MCF 10A (cell line): ENCODE measurements around the gene CYP2E1. TPM values are rescaled to one million over a fixed set of nuclear protein-coding genes. Genes with fewer than 3 reads are reported as not detected.
"Not testable (repeated sequence)": the region's sequence is repeated elsewhere in the genome, so short reads cannot be mapped to it uniquely, and the experiment has no call there.

Experiments used
- BruUV-seq: library from RNA; stranded (reverse); fragments of 400-500 nt; replicated peaks from 2 replicates; lab custom pipeline; 2021; lab: Mats Ljungman, UMichigan
- CTCF ChIA-PET: fragments of 300-600 bp; sonication (Branson Sonifier 250); formaldehyde crosslinking; extraction: SDS; loops from one replicate; lab custom pipeline; 2021; ENCODE audit warnings: antibody characterized with exemption, inconsistent platforms; lab: Yijun Ruan, JAX
- POLR2A ChIA-PET: fragments of 300-600, 350-650 bp; sonication (Branson Sonifier 250); formaldehyde crosslinking; extraction: SDS; loops from one replicate; lab custom pipeline; 2020; ENCODE audit warnings: antibody characterized with exemption, inconsistent platforms; lab: Yijun Ruan, JAX
- DNase-seq: peaks from one replicate; pipeline ENCODE4 v3.0.0-alpha.2; 2018; ENCODE audit not compliant: unreplicated experiment
- H3K27ac Mint-ChIP-seq: one replicate; pipeline ENCODE4 v1.8.0; 2022; ENCODE audit warnings: mild to moderate bottlenecking, low read depth, mixed read lengths; ENCODE audit not compliant: unreplicated experiment
- H3K27me3 Mint-ChIP-seq: one replicate; pipeline ENCODE4 v1.8.0; 2022; ENCODE audit warnings: mixed read lengths; ENCODE audit not compliant: insufficient read depth, unreplicated experiment
- H3K36me3 Mint-ChIP-seq: one replicate; pipeline ENCODE4 v1.8.0; 2022; ENCODE audit warnings: mild to moderate bottlenecking, moderate library complexity, mixed read lengths; ENCODE audit not compliant: insufficient read depth, unreplicated experiment
- H3K4me1 Mint-ChIP-seq: one replicate; pipeline ENCODE4 v1.8.0; 2022; ENCODE audit warnings: mixed read lengths; ENCODE audit not compliant: insufficient read depth, unreplicated experiment
- H3K4me3 Mint-ChIP-seq: one replicate; pipeline ENCODE4 v1.8.0; 2022; ENCODE audit warnings: mild to moderate bottlenecking, moderate library complexity, mixed read lengths; ENCODE audit not compliant: unreplicated experiment
- H3K9me3 Mint-ChIP-seq: one replicate; pipeline ENCODE4 v1.8.0; 2022; ENCODE audit warnings: mixed read lengths; ENCODE audit not compliant: unreplicated experiment
- CTCF ChIP-seq: fragments of 200-600 bp; IDR thresholded peaks from one replicate; pipeline ENCODE4 v1.8.0; 2022; ENCODE audit warnings: antibody characterized with exemption, mild to moderate bottlenecking; ENCODE audit not compliant: unreplicated experiment
- intact Hi-C: fragments of 100-400 bp; cut with micrococcal nuclease; formaldehyde crosslinking; loops from 2 replicates; pipeline ENCODE4 v1.14.1; 2022
- total RNA-seq: library from RNA; stranded (reverse); gene quantifications from 2 replicates; pipeline ENCODE4 v1.2.3, GENCODE V29; 2022

CYP2E1 gene
- total RNA-seq, 1 experiment from 2014 or later, result not detected

GRCh38 chr10:133532871-133533270 lies 5.7 kb downstream of the CYP2E1 start:
- peaks cover 9% of the 10 kb centered on the region for H3K9me3 Mint-ChIP-seq
- ChIA-PET POLR2A (no interaction called here), CTCF (no interaction called here)
- no peak overlapping the region for H3K27ac Mint-ChIP-seq
- intact Hi-C loops, result no loop called here
- no peak for DNase-seq
- H3K27me3 Mint-ChIP-seq, result peaks cover 42% of the 10 kb centered on the region
- no peaks in the 10 kb centered on the region for H3K36me3 Mint-ChIP-seq
- no TSS peak for BruUV-seq
- no peak overlapping the region for H3K4me3 Mint-ChIP-seq
- no peak for TF ChIP-seq CTCF
- no peaks in the 10 kb centered on the region for H3K4me1 Mint-ChIP-seq

- Mint-ChIP-seq H3K27me3 (peaks cover 31% of the 10 kb centered on the region), H3K4me3 (no peak overlapping the region), H3K9me3 (peaks cover 9% of the 10 kb centered on the region), H3K36me3 (no peaks in the 10 kb centered on the region), H3K27ac (no peak overlapping the region), H3K4me1 (no peaks in the 10 kb centered on the region)
- ChIA-PET CTCF (no interaction called here), POLR2A (no interaction called here)
- no peak for TF ChIP-seq CTCF
- intact Hi-C loops, result no loop called here
- BruUV-seq, result no TSS peak
- no peak for DNase-seq
Observed at GRCh38 chr10:133534417-133534816, 7.3 kb downstream of the CYP2E1 start.

GRCh38 chr10:133536198-133536597 lies 9.0 kb downstream of the CYP2E1 start:
- no TSS peak for BruUV-seq
- Mint-ChIP-seq H3K27me3 (peaks cover 13% of the 10 kb centered on the region), H3K4me1 (no peaks in the 10 kb centered on the region), H3K9me3 (peaks cover 9% of the 10 kb centered on the region), H3K4me3 (no peak overlapping the region), H3K27ac (no peak overlapping the region), H3K36me3 (no peaks in the 10 kb centered on the region)
- CTCF ChIA-PET, result interaction anchor here (0.6 kb wide), 2 partner anchors 61 to 391 kb away, joined by 3 read pairs; no protein-coding TSS in a partner anchor
- POLR2A ChIA-PET, result no interaction called here
- no peak for DNase-seq
- intact Hi-C loops, result no loop called here
- TF ChIP-seq CTCF, result no peak

- H3K27ac Mint-ChIP-seq, result no peak overlapping the region
- H3K4me1 Mint-ChIP-seq, result no peaks in the 10 kb centered on the region
- no TSS peak for BruUV-seq
- peaks cover 9% of the 10 kb centered on the region for H3K9me3 Mint-ChIP-seq
- H3K36me3 Mint-ChIP-seq, result no peaks in the 10 kb centered on the region
- no peak for DNase-seq
- ChIA-PET CTCF (no interaction called here), POLR2A (interaction anchor here (0.6 kb wide), 1 partner anchor 559 kb away, joined by 3 read pairs; no protein-coding TSS in a partner anchor)
- TF ChIP-seq CTCF, result no peak
- intact Hi-C loops, result no loop called here
- H3K27me3 Mint-ChIP-seq, result peaks cover 8% of the 10 kb centered on the region
- no peak overlapping the region for H3K4me3 Mint-ChIP-seq
Observed at GRCh38 chr10:133537546-133538545, 10.7 kb downstream of the CYP2E1 start.

GRCh38 chr10:133541441-133541975 lies 14.3 kb downstream of the CYP2E1 start:
- POLR2A ChIA-PET, H3K36me3 Mint-ChIP-seq, H3K4me3 Mint-ChIP-seq, H3K9me3 Mint-ChIP-seq, H3K27ac Mint-ChIP-seq, CTCF ChIA-PET, DNase-seq, BruUV-seq, H3K27me3 Mint-ChIP-seq, intact Hi-C loops, H3K4me1 Mint-ChIP-seq: not testable (repeated sequence)
